ENCODE data around the gene MEX3D.
A peak's percentile ranks its signal among the peaks of the same experiment; 100 is the strongest.

The MEX3D gene

GRCh38 chr19:1612114-1613086, 44.3 kb upstream of the MEX3D start:
- Histone ChIP-seq H3K27me3 (ENCODE audit: insufficient read depth, insufficient read length) (no peaks in the 10 kb centered on the region), H3K9ac (ENCODE audit: insufficient read length, low read depth) (no peak overlapping the region), H3K4me1 (ENCODE audit: insufficient read depth, insufficient read length) (peaks cover 37% of the 10 kb centered on the region), H3K36me3 (ENCODE audit: insufficient read depth, insufficient read length, low read length) (peaks cover 83% of the 10 kb centered on the region), H3K9me3 (ENCODE audit: insufficient read depth, low read length) (peaks cover 15% of the 10 kb centered on the region; the same call in 1 of the 2 replicates), H3K4me3 (ENCODE audit: insufficient read length, low read depth) (no peak overlapping the region)
- TF ChIP-seq SUZ12 (IDR thresholded peaks at IDR 0.05; ENCODE audit: extremely low read depth, insufficient read depth, insufficient read length) = no peak
- TF ChIP-seq ZNF274 (IDR thresholded peaks at IDR 0.05; ENCODE audit: low read depth, low read length) = no peak
- TF ChIP-seq YY1 (IDR thresholded peaks at IDR 0.05; ENCODE audit: insufficient read depth, insufficient read length) = no peak
- DNase-seq (ENCODE audit: low read depth, low spot score) = no peak

DNA sequence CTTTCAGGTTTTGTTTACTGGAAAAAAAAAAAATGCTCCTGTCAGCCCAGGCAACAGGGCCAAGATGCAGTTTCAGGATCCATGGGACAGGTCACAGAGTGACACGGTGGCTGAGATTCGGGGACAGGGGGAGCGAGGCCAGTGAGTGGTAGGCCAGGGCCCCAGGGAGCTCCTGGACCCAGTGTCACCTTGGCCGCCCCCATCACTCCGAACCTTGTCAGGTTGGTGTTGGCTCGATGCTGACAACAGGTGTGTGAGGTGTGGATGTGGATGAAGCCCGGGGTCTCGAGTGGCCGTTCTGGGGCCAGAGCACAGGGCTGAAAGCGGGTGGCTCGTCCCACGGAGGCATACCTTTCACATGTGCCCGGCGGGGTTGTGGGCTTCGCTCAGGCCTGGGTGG, 43.2 kb upstream of the MEX3D start:
- no peak for TF ChIP-seq ZNF274 (IDR thresholded peaks at IDR 0.05; ENCODE audit: low read depth, low read length)
- no peak for TF ChIP-seq SUZ12 (IDR thresholded peaks at IDR 0.05; ENCODE audit: extremely low read depth, insufficient read depth, insufficient read length)
- no peak for TF ChIP-seq YY1 (IDR thresholded peaks at IDR 0.05; ENCODE audit: insufficient read depth, insufficient read length)
- H3K9ac ChIP-seq (ENCODE audit: insufficient read length, low read depth) = peak overlapping the region; percentile 21
- H3K4me3 ChIP-seq (ENCODE audit: insufficient read length, low read depth) = no peak overlapping the region
- DNase-seq (ENCODE audit: low read depth, low spot score) = no peak
- peaks cover 7% of the 10 kb centered on the region; the same call in 1 of the 2 replicates for H3K9me3 ChIP-seq (ENCODE audit: insufficient read depth, low read length)
- H3K36me3 ChIP-seq (ENCODE audit: insufficient read depth, insufficient read length, low read length) = peaks cover 72% of the 10 kb centered on the region
- peaks cover 37% of the 10 kb centered on the region for H3K4me1 ChIP-seq (ENCODE audit: insufficient read depth, insufficient read length)
- H3K27me3 ChIP-seq (ENCODE audit: insufficient read depth, insufficient read length) = no peaks in the 10 kb centered on the region

DNA sequence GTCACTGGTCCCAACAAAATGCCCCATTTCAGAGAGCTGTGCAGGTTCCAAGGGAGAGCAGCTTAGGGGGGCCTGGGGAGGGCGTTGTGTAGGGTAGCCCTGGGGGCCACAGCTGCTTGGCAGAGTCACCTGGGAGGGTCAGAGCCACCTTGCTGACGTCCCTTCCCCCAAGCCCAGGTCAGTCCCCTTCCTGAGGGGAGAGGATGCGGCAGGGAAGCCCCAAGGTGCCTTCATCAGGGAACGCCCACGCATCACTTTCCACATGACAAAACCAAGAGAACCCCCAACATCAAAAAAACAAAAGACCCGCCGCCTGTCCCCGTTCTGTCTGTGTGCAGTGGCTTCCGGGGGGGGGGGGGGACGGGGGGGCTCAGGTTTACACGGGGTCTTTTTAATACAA, 42.5 kb upstream of the MEX3D start:
- H3K27me3 ChIP-seq (ENCODE audit: insufficient read depth, insufficient read length) = no peaks in the 10 kb centered on the region
- H3K4me1 ChIP-seq (ENCODE audit: insufficient read depth, insufficient read length) = peaks cover 37% of the 10 kb centered on the region
- no peak for DNase-seq (ENCODE audit: low read depth, low spot score)
- TF ChIP-seq SUZ12 (IDR thresholded peaks at IDR 0.05; ENCODE audit: extremely low read depth, insufficient read depth, insufficient read length) (no peak), YY1 (IDR thresholded peaks at IDR 0.05; ENCODE audit: insufficient read depth, insufficient read length) (no peak), ZNF274 (IDR thresholded peaks at IDR 0.05; ENCODE audit: low read depth, low read length) (no peak)
- no peak overlapping the region for H3K4me3 ChIP-seq (ENCODE audit: insufficient read length, low read depth)
- 0 out of 2 replicates have a peak, but pooled peaks cover under 1% of the 10 kb centered on the region for H3K9me3 ChIP-seq (ENCODE audit: insufficient read depth, low read length)
- no peak overlapping the region for H3K9ac ChIP-seq (ENCODE audit: insufficient read length, low read depth)
- peaks cover 66% of the 10 kb centered on the region for H3K36me3 ChIP-seq (ENCODE audit: insufficient read depth, insufficient read length, low read length)

DNA sequence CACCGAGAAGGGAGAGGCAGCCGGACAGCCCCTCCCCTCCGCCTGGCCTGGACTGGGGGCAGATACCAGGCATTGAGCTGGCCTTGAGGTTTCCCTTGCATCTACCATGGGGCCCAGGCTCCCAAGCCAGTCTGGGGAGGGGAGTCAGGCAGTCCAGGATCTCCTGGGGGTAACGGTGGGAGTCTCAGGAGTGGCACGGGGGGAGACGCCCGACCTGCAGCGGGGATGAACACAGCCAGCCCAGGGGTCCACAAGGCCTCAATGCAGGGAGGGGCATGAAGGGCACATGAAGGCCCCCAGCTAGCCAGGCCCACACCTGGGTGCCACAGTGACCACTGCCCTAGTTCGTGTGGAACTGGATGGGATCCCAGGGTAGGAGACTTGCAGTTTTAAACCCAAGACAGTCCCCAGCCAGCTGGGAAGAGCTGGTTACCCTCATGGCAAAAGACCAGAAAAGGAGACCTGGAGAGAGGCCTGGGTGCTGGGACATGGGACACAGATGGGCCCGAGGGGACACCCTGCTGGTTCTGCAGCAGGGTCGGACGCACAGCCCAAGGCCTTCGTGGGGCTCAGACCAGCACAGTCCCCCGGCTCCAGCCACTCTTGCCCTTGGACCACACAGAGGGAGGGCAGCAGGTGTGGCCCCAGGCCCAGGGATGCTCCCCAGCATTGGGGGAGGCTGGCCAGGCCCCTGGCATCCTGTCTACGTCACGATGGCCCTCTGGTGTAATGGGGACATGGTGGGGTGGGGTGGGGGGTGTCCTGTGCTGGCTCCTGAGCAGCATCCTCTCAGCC, 41.8 kb upstream of the MEX3D start:
- no peak for DNase-seq (ENCODE audit: low read depth, low spot score)
- no peak for TF ChIP-seq ZNF274 (IDR thresholded peaks at IDR 0.05; ENCODE audit: low read depth, low read length)
- no peak for TF ChIP-seq YY1 (IDR thresholded peaks at IDR 0.05; ENCODE audit: insufficient read depth, insufficient read length)
- no peak for TF ChIP-seq SUZ12 (IDR thresholded peaks at IDR 0.05; ENCODE audit: extremely low read depth, insufficient read depth, insufficient read length)
- Histone ChIP-seq H3K27me3 (ENCODE audit: insufficient read depth, insufficient read length) (no peaks in the 10 kb centered on the region), H3K9ac (ENCODE audit: insufficient read length, low read depth) (peak overlapping the region; percentile 58), H3K4me1 (ENCODE audit: insufficient read depth, insufficient read length) (peaks cover 34% of the 10 kb centered on the region), H3K9me3 (ENCODE audit: insufficient read depth, low read length) (no peaks in the 10 kb centered on the region), H3K4me3 (ENCODE audit: insufficient read length, low read depth) (no peak overlapping the region), H3K36me3 (ENCODE audit: insufficient read depth, insufficient read length, low read length) (peaks cover 59% of the 10 kb centered on the region)

DNA sequence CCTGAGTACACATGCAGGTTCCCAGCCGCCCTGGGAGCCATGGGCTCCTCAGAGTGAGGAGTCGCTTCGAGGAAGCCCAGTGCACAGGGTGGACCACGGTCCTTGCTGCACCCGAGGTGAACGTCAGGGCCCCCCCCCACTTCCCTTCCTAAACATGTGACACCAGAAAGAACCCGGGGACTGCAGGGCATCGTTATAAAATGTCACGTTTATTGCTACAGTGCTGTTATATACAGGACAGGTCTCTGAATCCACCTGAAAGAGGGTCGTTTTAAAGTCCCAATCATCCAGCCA, 40.9 kb upstream of the MEX3D start:
- DNase-seq (ENCODE audit: low read depth, low spot score) = no peak
- peaks cover 51% of the 10 kb centered on the region for H3K36me3 ChIP-seq (ENCODE audit: insufficient read depth, insufficient read length, low read length)
- H3K9ac ChIP-seq (ENCODE audit: insufficient read length, low read depth) = no peak overlapping the region
- H3K9me3 ChIP-seq (ENCODE audit: insufficient read depth, low read length) = no peaks in the 10 kb centered on the region
- peaks cover 31% of the 10 kb centered on the region for H3K4me1 ChIP-seq (ENCODE audit: insufficient read depth, insufficient read length)
- H3K27me3 ChIP-seq (ENCODE audit: insufficient read depth, insufficient read length) = no peaks in the 10 kb centered on the region
- H3K4me3 ChIP-seq (ENCODE audit: insufficient read length, low read depth) = no peak overlapping the region
- no peak for TF ChIP-seq SUZ12 (IDR thresholded peaks at IDR 0.05; ENCODE audit: extremely low read depth, insufficient read depth, insufficient read length)
- no peak for TF ChIP-seq ZNF274 (IDR thresholded peaks at IDR 0.05; ENCODE audit: low read depth, low read length)
- no peak for TF ChIP-seq YY1 (IDR thresholded peaks at IDR 0.05; ENCODE audit: insufficient read depth, insufficient read length)

DNA sequence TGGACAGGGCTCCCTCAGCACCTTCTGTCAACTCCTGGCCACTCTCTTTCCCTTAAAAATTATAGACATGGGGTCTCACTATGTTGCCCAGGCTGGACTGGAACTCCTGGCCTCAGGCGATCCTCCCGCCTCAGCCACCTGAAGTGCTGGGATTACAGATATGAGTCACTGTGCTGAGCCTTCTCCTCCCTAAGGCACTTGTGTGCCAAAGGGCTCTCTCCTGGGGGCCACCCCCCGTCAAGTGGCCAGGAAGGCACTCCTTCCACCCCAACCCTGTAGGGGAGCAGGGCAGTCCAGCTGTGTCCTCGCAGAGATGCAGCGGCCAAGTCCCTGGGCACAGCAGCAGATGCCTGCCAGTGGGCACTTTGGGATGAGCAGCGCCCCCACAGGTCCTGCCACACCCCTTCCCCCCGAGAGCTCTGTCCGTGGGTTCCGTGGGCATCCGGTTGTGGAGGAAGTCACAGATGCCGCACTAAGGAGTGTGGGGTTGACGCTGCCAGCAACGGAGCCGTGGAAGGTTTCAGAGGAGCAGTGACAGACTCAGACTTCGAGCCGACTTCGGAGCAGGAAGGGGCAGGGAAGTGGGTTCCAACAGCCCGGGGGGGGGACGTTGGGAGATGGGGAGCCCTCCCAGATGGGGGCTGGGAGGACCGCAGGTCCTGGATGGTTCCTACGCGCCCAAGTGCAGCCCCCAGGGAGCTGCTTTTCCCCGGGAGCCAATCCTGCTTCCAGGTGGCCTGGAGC, 40.4 kb upstream of the MEX3D start:
- peaks cover 47% of the 10 kb centered on the region for H3K36me3 ChIP-seq (ENCODE audit: insufficient read depth, insufficient read length, low read length)
- no peak overlapping the region for H3K9ac ChIP-seq (ENCODE audit: insufficient read length, low read depth)
- no peak for DNase-seq (ENCODE audit: low read depth, low spot score)
- H3K4me3 ChIP-seq (ENCODE audit: insufficient read length, low read depth) = no peak overlapping the region
- TF ChIP-seq YY1 (IDR thresholded peaks at IDR 0.05; ENCODE audit: insufficient read depth, insufficient read length) = no peak
- no peak for TF ChIP-seq SUZ12 (IDR thresholded peaks at IDR 0.05; ENCODE audit: extremely low read depth, insufficient read depth, insufficient read length)
- no peak for TF ChIP-seq ZNF274 (IDR thresholded peaks at IDR 0.05; ENCODE audit: low read depth, low read length)
- no peaks in the 10 kb centered on the region for H3K27me3 ChIP-seq (ENCODE audit: insufficient read depth, insufficient read length)
- peaks cover 27% of the 10 kb centered on the region for H3K4me1 ChIP-seq (ENCODE audit: insufficient read depth, insufficient read length)
- H3K9me3 ChIP-seq (ENCODE audit: insufficient read depth, low read length) = no peaks in the 10 kb centered on the region
